ENCODE results near the gene DCAF16. TPM values are rescaled to one million over a fixed set of nuclear protein-coding genes. Genes with fewer than 3 reads are reported as not detected.

DCAF16 gene
- total RNA-seq, 1 donor from 2014 or later = 32.7 TPM

DNA sequence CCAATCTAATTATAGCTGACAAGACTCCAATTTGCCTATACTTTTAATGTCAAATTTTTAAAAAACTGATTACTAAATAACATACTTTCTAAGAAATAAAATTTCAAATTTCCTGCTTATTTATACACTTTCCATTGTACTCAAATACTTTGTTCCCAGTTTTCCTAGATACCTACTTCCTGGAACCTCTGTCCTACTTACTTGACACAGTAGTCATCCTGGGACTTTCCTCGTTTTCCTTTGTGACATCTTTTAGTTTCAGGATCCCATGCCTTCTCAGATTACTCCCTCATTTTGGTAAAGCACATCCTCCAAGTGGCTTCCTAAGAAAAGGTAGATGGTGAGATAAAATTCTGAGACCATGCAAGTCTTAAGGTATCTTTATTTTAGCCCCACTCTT, 15.8 kb downstream of the DCAF16 start:
- no peaks in the 10 kb centered on the region for H3K36me3 Mint-ChIP-seq (ENCODE audit: low read depth, unreplicated experiment)

GRCh38 chr4:17788956-17789355, 21.6 kb downstream of the DCAF16 start:
- H3K27me3 ChIP-seq (ENCODE audit: insufficient read depth, low read length) = no peaks in the 10 kb centered on the region

More for the DNA sequence above, 15.8 kb downstream of the DCAF16 start:
- Histone ChIP-seq H3K9ac (ENCODE audit: low read length) (no peak overlapping the region), H2AFZ (ENCODE audit: low read depth, low read length) (no peak overlapping the region), H4K20me1 (ENCODE audit: insufficient read depth, low read length) (no peaks in the 10 kb centered on the region), H3K4me2 (ENCODE audit: low read length) (no peak overlapping the region), H3K79me2 (ENCODE audit: insufficient read depth, low read length) (no peaks in the 10 kb centered on the region), H3K4me3 (ENCODE audit: insufficient read depth, low read depth, low read length) (no peak overlapping the region), H3K36me3 (ENCODE audit: insufficient read depth, low read length) (peaks cover 7% of the 10 kb centered on the region), H3K9me3 (ENCODE audit: insufficient read depth, low read depth, low read length) (no peaks in the 10 kb centered on the region), H3K4me1 (ENCODE audit: insufficient read depth, low read length) (no peaks in the 10 kb centered on the region), H3K27me3 (ENCODE audit: insufficient read depth, low read length) (no peaks in the 10 kb centered on the region), H3K27ac (ENCODE audit: low read depth, low read length) (no peak overlapping the region)
- no peaks in the 10 kb centered on the region for H3K4me1 Mint-ChIP-seq (ENCODE audit: low read depth, unreplicated experiment)
- H3K4me3 Mint-ChIP-seq (ENCODE audit: unreplicated experiment) = no peak overlapping the region
- DNase-seq (ENCODE audit: low read depth) (no peak), FAIRE-seq (no peak)
- H3K27ac Mint-ChIP-seq (ENCODE audit: unreplicated experiment) = no peak overlapping the region
- no peaks in the 10 kb centered on the region for H3K27me3 Mint-ChIP-seq (ENCODE audit: low read depth, unreplicated experiment)
- TF ChIP-seq EZH2 (IDR thresholded peaks at IDR 0.05; ENCODE audit: insufficient read depth, low read length) = no peak
- TF ChIP-seq CTCF (IDR thresholded peaks at IDR 0.05; ENCODE audit: insufficient read depth, low read depth, low read length) = no peak
- no peaks in the 10 kb centered on the region for H3K9me3 Mint-ChIP-seq (ENCODE audit: unreplicated experiment)

More at GRCh38 chr4:17788956-17789355, 21.6 kb downstream of the DCAF16 start:
- H3K4me3 Mint-ChIP-seq (ENCODE audit: unreplicated experiment) = no peak overlapping the region
- no peaks in the 10 kb centered on the region for H4K20me1 ChIP-seq (ENCODE audit: insufficient read depth, low read length)
- H3K27ac ChIP-seq (ENCODE audit: low read depth, low read length) = no peak overlapping the region
- no peak overlapping the region for H3K4me2 ChIP-seq (ENCODE audit: low read length)
- DNase-seq (ENCODE audit: low read depth) = peak; percentile 50
- no peaks in the 10 kb centered on the region for H3K36me3 ChIP-seq (ENCODE audit: insufficient read depth, low read length)
- no peak overlapping the region for H3K4me3 ChIP-seq (ENCODE audit: insufficient read depth, low read depth, low read length)
- peaks cover 28% of the 10 kb centered on the region for H3K4me1 Mint-ChIP-seq (ENCODE audit: low read depth, unreplicated experiment)
- peaks cover 5% of the 10 kb centered on the region for H3K4me1 ChIP-seq (ENCODE audit: insufficient read depth, low read length)
- H3K36me3 Mint-ChIP-seq (ENCODE audit: low read depth, unreplicated experiment) = no peaks in the 10 kb centered on the region
- no peak overlapping the region for H3K9ac ChIP-seq (ENCODE audit: low read length)
- H3K27ac Mint-ChIP-seq (ENCODE audit: unreplicated experiment) = no peak overlapping the region
- no peak for FAIRE-seq
- H3K9me3 Mint-ChIP-seq (ENCODE audit: unreplicated experiment) = no peaks in the 10 kb centered on the region
- TF ChIP-seq CTCF (IDR thresholded peaks at IDR 0.05; ENCODE audit: insufficient read depth, low read depth, low read length) (no peak), EZH2 (IDR thresholded peaks at IDR 0.05; ENCODE audit: insufficient read depth, low read length) (no peak)
- H3K27me3 Mint-ChIP-seq (ENCODE audit: low read depth, unreplicated experiment) = no peaks in the 10 kb centered on the region
- no peaks in the 10 kb centered on the region for H3K79me2 ChIP-seq (ENCODE audit: insufficient read depth, low read length)
- no peaks in the 10 kb centered on the region for H3K9me3 ChIP-seq (ENCODE audit: insufficient read depth, low read depth, low read length)
- no peak overlapping the region for H2AFZ ChIP-seq (ENCODE audit: low read depth, low read length)

Data from astrocyte (in vitro differentiated cells and primary cell).